ENCODE results near the gene RPL18.

DNA sequence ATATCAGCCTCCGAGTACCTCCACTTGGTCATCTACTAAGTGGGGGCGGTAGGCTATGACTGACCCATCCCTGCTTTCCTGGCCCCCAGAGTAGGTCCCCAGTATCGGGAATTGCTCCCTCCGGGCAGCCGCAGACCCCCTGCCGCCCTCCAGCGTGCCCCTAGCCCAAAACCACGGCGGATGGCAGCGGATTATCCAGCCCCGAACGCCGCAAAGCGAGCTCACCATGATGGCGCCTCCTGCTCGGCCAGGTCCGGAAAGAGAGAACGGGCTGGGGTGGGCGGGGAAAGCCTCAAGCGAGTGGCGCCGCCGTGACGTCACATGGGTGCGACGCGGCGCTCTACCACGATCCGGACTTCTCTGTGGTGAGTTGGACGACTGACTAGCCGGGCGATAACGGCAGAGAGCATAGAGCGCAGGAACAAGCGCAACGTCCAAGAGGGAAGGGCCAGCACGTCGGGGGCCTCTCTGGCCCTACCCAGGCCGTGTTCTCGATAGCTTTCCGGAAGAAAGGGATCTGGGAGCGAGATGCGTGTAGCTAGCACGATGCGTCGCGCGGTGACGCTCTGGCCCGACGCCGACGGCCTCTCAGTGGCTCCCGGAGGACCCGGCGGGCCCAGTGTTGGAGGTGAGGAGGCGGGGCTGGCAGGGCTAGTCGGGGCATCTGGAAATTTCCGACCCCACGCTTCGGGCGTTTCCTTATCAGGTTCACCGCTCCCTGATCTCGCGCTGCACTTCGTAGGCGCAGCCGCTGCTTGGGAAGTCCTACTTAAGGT is at the start of gene RPL18, which contains the start of gene SPHK2:
- peak; percentile 96 for TF ChIP-seq POLR2A (IDR thresholded peaks at IDR 0.05; ENCODE audit: low read length)
- peak; percentile 76 for TF ChIP-seq GATA1 (IDR thresholded peaks at IDR 0.05; ENCODE audit: low read depth, low read length)

Data from erythroblast (primary cell).